Duodenal mucosa (tissue), 2 donors: ENCODE results near the gene CASTOR1.
"Not testable (repeated sequence)": the region's sequence is repeated elsewhere in the genome, so short reads cannot be mapped to it uniquely, and the experiment has no call there.

ENCODE experiments used
- H3K27ac ChIP-seq: one replicate; pipeline ENCODE4 v1.7.0; 2013; ENCODE audit warnings: low read depth, low read length
- H3K27me3 ChIP-seq, 2 donors: one replicate each; pipeline ENCODE4 v1.7.0; 2013; ENCODE audit warnings: low read length in 2 of 2, control low read depth in 1 of 2; ENCODE audit not compliant: insufficient read depth in 2 of 2, control insufficient read depth in 1 of 2
- H3K36me3 ChIP-seq, 2 donors: one replicate each; pipeline ENCODE4 v1.7.0; 2013; ENCODE audit warnings: low read length in 2 of 2, control low read depth in 1 of 2; ENCODE audit not compliant: insufficient read depth in 2 of 2, control insufficient read depth in 1 of 2
- H3K4me1 ChIP-seq, 2 donors: one replicate each; pipeline ENCODE4 v1.7.0; 2013; ENCODE audit warnings: low read length in 2 of 2, control low read depth in 1 of 2; ENCODE audit not compliant: insufficient read depth in 2 of 2, control insufficient read depth in 1 of 2
- H3K4me3 ChIP-seq, 2 donors: one replicate each; pipeline ENCODE4 v1.7.0; 2013; ENCODE audit warnings: low read length in 2 of 2, low read depth in 1 of 2
- H3K9ac ChIP-seq, 2 donors: one replicate each; pipeline ENCODE4 v1.7.0; 2013; ENCODE audit warnings: low read length in 2 of 2, low read depth in 1 of 2
- H3K9me3 ChIP-seq, 2 donors: one replicate each; pipeline ENCODE4 v1.7.0; 2013; ENCODE audit warnings: low read length in 2 of 2, control low read depth in 1 of 2; ENCODE audit not compliant: control insufficient read depth in 1 of 2

CASTOR1 gene

GRCh38 chr22:30289141-30289979, at the start of gene CASTOR1:
CASTOR1 (minus strand) TSS chr22:30289505; CDS start chr22:30289497, 8 bp downstream.
- Histone ChIP-seq H3K9me3 (no peaks in the 10 kb centered on the region), H3K27me3 (no peaks in the 10 kb centered on the region), H3K4me3 (peak within 1 kb of the TSS; percentile 82), H3K4me1 (peaks cover 28 to 36% of the 10 kb centered on the region in 2 donors), H3K27ac (peak within 1 kb of the TSS; percentile 71), H3K9ac (peak within 1 kb of the TSS; percentile 61 to 69), H3K36me3 (peaks cover 13 to 29% of the 10 kb centered on the region in 2 donors)

- Histone ChIP-seq H3K27ac (no peak overlapping the region), H3K27me3 (no peaks in the 10 kb centered on the region), H3K4me3 (no peak overlapping the region), H3K9ac (no peak overlapping the region), H3K9me3 (no peaks in the 10 kb centered on the region), H3K36me3 (peaks cover 88 to 99% of the 10 kb centered on the region in 2 donors), H3K4me1 (peaks cover 0 to 4% of the 10 kb centered on the region in 2 donors)
Measured at GRCh38 chr22:30338802-30339201, 49.5 kb upstream of the CASTOR1 start.

- H3K9ac ChIP-seq, H3K4me3 ChIP-seq, H3K9me3 ChIP-seq, H3K27ac ChIP-seq, H3K27me3 ChIP-seq, H3K4me1 ChIP-seq: not testable (repeated sequence)
- peaks cover 89 to 99% of the 10 kb centered on the region in 2 donors for H3K36me3 ChIP-seq
Measured at GRCh38 chr22:30338341-30338740, 49.0 kb upstream of the CASTOR1 start.

GRCh38 chr22:30337461-30337778, 48.1 kb upstream of the CASTOR1 start:
- Histone ChIP-seq H3K27me3 (no peaks in the 10 kb centered on the region), H3K4me1 (peaks cover 7 to 10% of the 10 kb centered on the region in 2 donors), H3K9ac (no peak overlapping the region), H3K9me3 (no peaks in the 10 kb centered on the region), H3K27ac (no peak overlapping the region), H3K36me3 (peaks cover 88 to 99% of the 10 kb centered on the region in 2 donors), H3K4me3 (no peak overlapping the region)

GRCh38 chr22:30336752-30337460, 47.6 kb upstream of the CASTOR1 start:
- peaks cover 7 to 10% of the 10 kb centered on the region in 2 donors for H3K4me1 ChIP-seq
- H3K4me3 ChIP-seq = no peak overlapping the region
- H3K9ac ChIP-seq = no peak overlapping the region
- H3K27ac ChIP-seq = no peak overlapping the region
- no peaks in the 10 kb centered on the region for H3K9me3 ChIP-seq
- no peaks in the 10 kb centered on the region for H3K27me3 ChIP-seq
- peaks cover 86 to 98% of the 10 kb centered on the region in 2 donors for H3K36me3 ChIP-seq

GRCh38 chr22:30335236-30335635, 45.9 kb upstream of the CASTOR1 start:
- Histone ChIP-seq H3K4me1 (peaks cover 7 to 10% of the 10 kb centered on the region in 2 donors), H3K27me3 (no peaks in the 10 kb centered on the region), H3K27ac (no peak overlapping the region), H3K36me3 (peaks cover 70 to 90% of the 10 kb centered on the region in 2 donors), H3K9ac (no peak overlapping the region), H3K9me3 (no peaks in the 10 kb centered on the region), H3K4me3 (no peak overlapping the region)

GRCh38 chr22:30334646-30335045, 45.3 kb upstream of the CASTOR1 start:
- Histone ChIP-seq H3K27ac (no peak overlapping the region), H3K4me1 (peaks cover 7 to 10% of the 10 kb centered on the region in 2 donors), H3K9ac (no peak overlapping the region), H3K4me3 (no peak overlapping the region), H3K9me3 (no peaks in the 10 kb centered on the region), H3K27me3 (no peaks in the 10 kb centered on the region), H3K36me3 (peaks cover 64 to 86% of the 10 kb centered on the region in 2 donors)

- Histone ChIP-seq H3K9ac (no peak overlapping the region), H3K27me3 (no peaks in the 10 kb centered on the region), H3K36me3 (peaks cover 56 to 79% of the 10 kb centered on the region in 2 donors), H3K4me3 (no peak overlapping the region), H3K27ac (no peak overlapping the region), H3K9me3 (no peaks in the 10 kb centered on the region), H3K4me1 (peaks cover 7 to 10% of the 10 kb centered on the region in 2 donors)
Measured at GRCh38 chr22:30333707-30334087, 44.4 kb upstream of the CASTOR1 start.

GRCh38 chr22:30332994-30333706, 43.8 kb upstream of the CASTOR1 start:
- Histone ChIP-seq H3K27ac (no peak overlapping the region), H3K36me3 (peaks cover 52 to 74% of the 10 kb centered on the region in 2 donors)

GRCh38 chr22:30332551-30332950, 43.2 kb upstream of the CASTOR1 start:
- Histone ChIP-seq H3K4me3 (no peak overlapping the region), H3K9me3 (no peaks in the 10 kb centered on the region), H3K27ac (no peak overlapping the region), H3K27me3 (no peaks in the 10 kb centered on the region), H3K36me3 (peaks cover 49 to 68% of the 10 kb centered on the region in 2 donors), H3K4me1 (peaks cover 11 to 12% of the 10 kb centered on the region in 2 donors), H3K9ac (no peak overlapping the region)

More at GRCh38 chr22:30332994-30333706, 43.8 kb upstream of the CASTOR1 start:
- no peaks in the 10 kb centered on the region for H3K9me3 ChIP-seq
- H3K4me1 ChIP-seq = peaks cover 7 to 10% of the 10 kb centered on the region in 2 donors
- no peak overlapping the region for H3K4me3 ChIP-seq
- H3K27me3 ChIP-seq = no peaks in the 10 kb centered on the region
- no peak overlapping the region for H3K9ac ChIP-seq
